ENCODE data around the gene PAK4.

The PAK4 gene

GRCh38 chr19:39172700-39173501 lies 47.3 kb downstream of the PAK4 start:
- TF ChIP-seq CTCF (IDR thresholded peaks at IDR 0.05; ENCODE audit: low read depth, low read length): no peak
- Histone ChIP-seq H3K4me1 (peaks cover 6% of the 10 kb centered on the region; the same call in 1 of the 2 replicates), H3K4me3 (ENCODE audit: low read depth, low read length) (no peak overlapping the region), H3K36me3 (peaks cover 33% of the 10 kb centered on the region), H3K9me3 (no peaks in the 10 kb centered on the region), H3K27me3 (no peaks in the 10 kb centered on the region)
- no peak for DNase-seq

- H3K4me3 ChIP-seq (ENCODE audit: low read depth, low read length): no peak overlapping the region
- H3K4me1 ChIP-seq: peaks cover 6% of the 10 kb centered on the region; the same call in 1 of the 2 replicates
- TF ChIP-seq CTCF (IDR thresholded peaks at IDR 0.05; ENCODE audit: low read depth, low read length): no peak
- H3K27me3 ChIP-seq: no peaks in the 10 kb centered on the region
- no peaks in the 10 kb centered on the region for H3K9me3 ChIP-seq
- H3K36me3 ChIP-seq: peaks cover 33% of the 10 kb centered on the region
- no peak for DNase-seq
Measured at GRCh38 chr19:39173502-39173991, 48.0 kb downstream of the PAK4 start.

- DNase-seq: no peak
- Histone ChIP-seq H3K36me3 (peaks cover 33% of the 10 kb centered on the region), H3K9me3 (no peaks in the 10 kb centered on the region), H3K4me3 (ENCODE audit: low read depth, low read length) (no peak overlapping the region), H3K27me3 (no peaks in the 10 kb centered on the region), H3K4me1 (peaks cover 6% of the 10 kb centered on the region; the same call in 1 of the 2 replicates)
- TF ChIP-seq CTCF (IDR thresholded peaks at IDR 0.05; ENCODE audit: low read depth, low read length): no peak
Measured at GRCh38 chr19:39174142-39174541, 48.6 kb downstream of the PAK4 start.

- peaks cover 37% of the 10 kb centered on the region for H3K36me3 ChIP-seq
- H3K9me3 ChIP-seq: no peaks in the 10 kb centered on the region
Measured at GRCh38 chr19:39174558-39175544, 49.3 kb downstream of the PAK4 start.

GRCh38 chr19:39175564-39175963 lies 50.0 kb downstream of the PAK4 start:
- H3K4me3 ChIP-seq (ENCODE audit: low read depth, low read length): no peak overlapping the region
- H3K4me1 ChIP-seq: peaks cover 6% of the 10 kb centered on the region; the same call in 1 of the 2 replicates
- DNase-seq: no peak
- peaks cover 33% of the 10 kb centered on the region for H3K36me3 ChIP-seq
- no peaks in the 10 kb centered on the region for H3K9me3 ChIP-seq
- H3K27me3 ChIP-seq: no peaks in the 10 kb centered on the region
- TF ChIP-seq CTCF (IDR thresholded peaks at IDR 0.05; ENCODE audit: low read depth, low read length): no peak

More at GRCh38 chr19:39174558-39175544, 49.3 kb downstream of the PAK4 start:
- peaks cover 6% of the 10 kb centered on the region; the same call in 1 of the 2 replicates for H3K4me1 ChIP-seq
- no peak overlapping the region for H3K4me3 ChIP-seq (ENCODE audit: low read depth, low read length)
- DNase-seq: no peak
- TF ChIP-seq CTCF (IDR thresholded peaks at IDR 0.05; ENCODE audit: low read depth, low read length): no peak
- H3K27me3 ChIP-seq: no peaks in the 10 kb centered on the region

Data from BE2C (cell line).